Ascending aorta (tissue), 2 donors: Measurements from ENCODE around the gene PLCB2. TPM values are rescaled to one million over a fixed set of nuclear protein-coding genes. Genes with fewer than 3 reads are reported as not detected.

Source experiments
- DNase-seq, 2 donors: peaks; one replicate each; pipeline ENCODE4 v3.0.0-alpha.2; 2019; ENCODE audit warnings: low spot score in 2 of 2
- H3K27ac ChIP-seq, 2 donors: fragments of 200-600 bp; sonication (generic); one replicate each; pipeline ENCODE4 v1.5.1; 2016 to 2017; ENCODE audit warnings: mild to moderate bottlenecking in 1 of 2
- H3K27me3 ChIP-seq: fragments of 200-600 bp; sonication (generic); one replicate; pipeline ENCODE4 v1.5.1; 2017
- H3K36me3 ChIP-seq, 2 donors: fragments of 200-600 bp; sonication (generic); one replicate each; pipeline ENCODE4 v1.5.1; 2016
- H3K4me1 ChIP-seq, 2 donors: fragments of 200-600 bp; sonication (generic); one replicate each; pipeline ENCODE4 v1.5.1; 2016 to 2017; ENCODE audit warnings: mild to moderate bottlenecking in 1 of 2
- H3K4me3 ChIP-seq, 2 donors: fragments of 200-600 bp; sonication (generic); one replicate each; pipeline ENCODE4 v1.5.1; 2016 to 2017; ENCODE audit warnings: mild to moderate bottlenecking in 1 of 2
- H3K9me3 ChIP-seq, 2 donors: fragments of 200-600 bp; sonication (generic); one replicate each; pipeline ENCODE4 v1.5.1; 2016
- intact Hi-C: fragments of 100-400 bp; cut with DNase I; formaldehyde crosslinking; loops from one replicate; pipeline ENCODE4 v1.15.1; 2023
- total RNA-seq: library from RNA; depleted of rRNA; stranded (reverse); fragments of >200 nt; gene quantifications from one replicate; pipeline ENCODE4 v1.1.0, GENCODE V29; 2016
- TF ChIP-seq, protein P1 (sequence below), 3 experiments: fragments of 200-600 bp in 2 of 3; fragments of 450-650 bp in 1 of 3; sonication (generic) in 2 of 3; IDR thresholded peaks; one replicate each; pipeline ENCODE4 v1.5.1; 2016 to 2019; ENCODE audit warnings: antibody characterized with exemption in 3 of 3, mild to moderate bottlenecking in 1 of 3, moderate library complexity in 1 of 3

The PLCB2 gene
- total RNA-seq, 1 donor from 2014 or later = 6.9 TPM

- H3K27ac ChIP-seq = no peak overlapping the region
- H3K4me1 ChIP-seq = peaks cover 0 to 2% of the 10 kb centered on the region in 2 donors
- no peaks in the 10 kb centered on the region for H3K27me3 ChIP-seq
- intact Hi-C loops = no loop called here
- H3K36me3 ChIP-seq = no peaks in the 10 kb centered on the region
- TF ChIP-seq, protein P1, sequence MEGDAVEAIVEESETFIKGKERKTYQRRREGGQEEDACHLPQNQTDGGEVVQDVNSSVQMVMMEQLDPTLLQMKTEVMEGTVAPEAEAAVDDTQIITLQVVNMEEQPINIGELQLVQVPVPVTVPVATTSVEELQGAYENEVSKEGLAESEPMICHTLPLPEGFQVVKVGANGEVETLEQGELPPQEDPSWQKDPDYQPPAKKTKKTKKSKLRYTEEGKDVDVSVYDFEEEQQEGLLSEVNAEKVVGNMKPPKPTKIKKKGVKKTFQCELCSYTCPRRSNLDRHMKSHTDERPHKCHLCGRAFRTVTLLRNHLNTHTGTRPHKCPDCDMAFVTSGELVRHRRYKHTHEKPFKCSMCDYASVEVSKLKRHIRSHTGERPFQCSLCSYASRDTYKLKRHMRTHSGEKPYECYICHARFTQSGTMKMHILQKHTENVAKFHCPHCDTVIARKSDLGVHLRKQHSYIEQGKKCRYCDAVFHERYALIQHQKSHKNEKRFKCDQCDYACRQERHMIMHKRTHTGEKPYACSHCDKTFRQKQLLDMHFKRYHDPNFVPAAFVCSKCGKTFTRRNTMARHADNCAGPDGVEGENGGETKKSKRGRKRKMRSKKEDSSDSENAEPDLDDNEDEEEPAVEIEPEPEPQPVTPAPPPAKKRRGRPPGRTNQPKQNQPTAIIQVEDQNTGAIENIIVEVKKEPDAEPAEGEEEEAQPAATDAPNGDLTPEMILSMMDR (IDR thresholded peaks at IDR 0.05) = no peak
- no peak overlapping the region for H3K4me3 ChIP-seq
- no peaks in the 10 kb centered on the region for H3K9me3 ChIP-seq
- DNase-seq = no peak
These were observed 64.5 kb downstream of the PLCB2 start for GRCh38 chr15:40243126-40243810.

GRCh38 chr15:40242601-40243000 lies 65.1 kb downstream of the PLCB2 start:
- TF ChIP-seq, protein P1 (IDR thresholded peaks at IDR 0.05) = no peak

DNA sequence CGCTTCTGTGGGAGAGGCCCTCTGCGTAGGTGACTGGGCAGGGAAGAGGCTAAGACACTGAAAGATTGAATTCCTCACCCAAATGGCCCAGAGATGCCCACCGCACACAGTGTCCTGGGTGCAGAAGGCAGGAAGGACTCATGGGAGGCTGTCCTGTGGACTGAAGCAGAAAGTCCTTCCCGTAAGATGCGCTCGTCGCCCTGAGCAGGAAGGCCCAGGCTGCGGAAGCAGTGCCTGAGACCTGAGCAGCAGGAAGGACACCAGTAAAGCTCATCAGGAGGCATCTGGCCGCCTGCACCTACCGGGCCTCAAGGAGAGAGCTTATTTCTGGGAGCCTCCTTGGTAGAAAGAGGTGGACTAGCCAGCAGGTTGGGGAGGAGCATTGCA lies 65.5 kb downstream of the PLCB2 start:
- no peak overlapping the region for H3K4me3 ChIP-seq
- TF ChIP-seq, protein P1 (IDR thresholded peaks at IDR 0.05) = no peak
- H3K9me3 ChIP-seq = no peaks in the 10 kb centered on the region
- intact Hi-C loops = no loop called here
- H3K36me3 ChIP-seq = no peaks in the 10 kb centered on the region
- no peak overlapping the region for H3K27ac ChIP-seq
- H3K27me3 ChIP-seq = no peaks in the 10 kb centered on the region
- H3K4me1 ChIP-seq = peaks cover 0 to 2% of the 10 kb centered on the region in 2 donors
- no peak for DNase-seq

More at GRCh38 chr15:40242601-40243000, 65.1 kb downstream of the PLCB2 start:
- Histone ChIP-seq H3K27me3 (no peaks in the 10 kb centered on the region), H3K4me3 (no peak overlapping the region), H3K9me3 (no peaks in the 10 kb centered on the region), H3K36me3 (no peaks in the 10 kb centered on the region), H3K27ac (no peak overlapping the region), H3K4me1 (peaks cover 0 to 2% of the 10 kb centered on the region in 2 donors)
- DNase-seq = no peak
- intact Hi-C loops = no loop called here

- no peak overlapping the region for H3K27ac ChIP-seq
- no peaks in the 10 kb centered on the region for H3K27me3 ChIP-seq
- intact Hi-C loops = no loop called here
- no peaks in the 10 kb centered on the region for H3K9me3 ChIP-seq
- H3K36me3 ChIP-seq = no peaks in the 10 kb centered on the region
- TF ChIP-seq, protein P1 (IDR thresholded peaks at IDR 0.05) = no peak
- H3K4me1 ChIP-seq = peaks cover 0 to 2% of the 10 kb centered on the region in 2 donors
- DNase-seq = no peak
- no peak overlapping the region for H3K4me3 ChIP-seq
These were observed 66.2 kb downstream of the PLCB2 start for GRCh38 chr15:40241269-40242212.

GRCh38 chr15:40240619-40241221 lies 67.0 kb downstream of the PLCB2 start:
- no peak overlapping the region for H3K4me3 ChIP-seq

More at GRCh38 chr15:40240619-40241221, 67.0 kb downstream of the PLCB2 start:
- H3K9me3 ChIP-seq = no peaks in the 10 kb centered on the region
- TF ChIP-seq, protein P1 (IDR thresholded peaks at IDR 0.05) = no peak
- DNase-seq = no peak
- H3K27ac ChIP-seq = no peak overlapping the region
- H3K4me1 ChIP-seq = peaks cover 0 to 2% of the 10 kb centered on the region in 2 donors
- intact Hi-C loops = no loop called here
- H3K36me3 ChIP-seq = no peaks in the 10 kb centered on the region
- no peaks in the 10 kb centered on the region for H3K27me3 ChIP-seq
